ENCODE results near the gene INTS13.

The INTS13 gene

DNA sequence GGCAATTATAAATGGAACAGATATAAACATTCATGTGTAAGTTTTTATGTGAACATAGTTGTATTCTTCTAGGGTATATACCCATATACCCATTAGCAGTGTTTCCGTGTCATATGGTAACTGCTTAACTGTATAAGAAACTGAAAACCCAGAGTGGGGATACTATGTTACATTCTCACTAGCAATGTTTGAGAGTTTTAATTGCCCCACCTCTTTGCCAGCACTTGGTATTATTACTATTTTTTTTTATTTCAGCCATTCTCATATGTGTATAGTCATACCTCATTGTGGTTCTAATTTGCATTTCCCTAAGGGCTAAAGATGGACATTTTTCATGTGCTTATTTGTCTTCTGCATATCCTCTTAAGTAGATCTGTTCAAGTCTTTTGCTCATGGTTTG is 76.1 kb downstream of the INTS13 start:
- H3K4me3 ChIP-seq (ENCODE audit: low read depth, low read length), result no peak overlapping the region
- no peak for DNase-seq (ENCODE audit: low read depth)
- no peak for TF ChIP-seq POLR2A (IDR thresholded peaks at IDR 0.05; ENCODE audit: extremely low read depth, insufficient read length)
- TF ChIP-seq, protein P1, sequence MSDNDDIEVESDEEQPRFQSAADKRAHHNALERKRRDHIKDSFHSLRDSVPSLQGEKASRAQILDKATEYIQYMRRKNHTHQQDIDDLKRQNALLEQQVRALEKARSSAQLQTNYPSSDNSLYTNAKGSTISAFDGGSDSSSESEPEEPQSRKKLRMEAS (IDR thresholded peaks at IDR 0.05; ENCODE audit: low read depth, low read length), result no peak
- TF ChIP-seq, protein P2, sequence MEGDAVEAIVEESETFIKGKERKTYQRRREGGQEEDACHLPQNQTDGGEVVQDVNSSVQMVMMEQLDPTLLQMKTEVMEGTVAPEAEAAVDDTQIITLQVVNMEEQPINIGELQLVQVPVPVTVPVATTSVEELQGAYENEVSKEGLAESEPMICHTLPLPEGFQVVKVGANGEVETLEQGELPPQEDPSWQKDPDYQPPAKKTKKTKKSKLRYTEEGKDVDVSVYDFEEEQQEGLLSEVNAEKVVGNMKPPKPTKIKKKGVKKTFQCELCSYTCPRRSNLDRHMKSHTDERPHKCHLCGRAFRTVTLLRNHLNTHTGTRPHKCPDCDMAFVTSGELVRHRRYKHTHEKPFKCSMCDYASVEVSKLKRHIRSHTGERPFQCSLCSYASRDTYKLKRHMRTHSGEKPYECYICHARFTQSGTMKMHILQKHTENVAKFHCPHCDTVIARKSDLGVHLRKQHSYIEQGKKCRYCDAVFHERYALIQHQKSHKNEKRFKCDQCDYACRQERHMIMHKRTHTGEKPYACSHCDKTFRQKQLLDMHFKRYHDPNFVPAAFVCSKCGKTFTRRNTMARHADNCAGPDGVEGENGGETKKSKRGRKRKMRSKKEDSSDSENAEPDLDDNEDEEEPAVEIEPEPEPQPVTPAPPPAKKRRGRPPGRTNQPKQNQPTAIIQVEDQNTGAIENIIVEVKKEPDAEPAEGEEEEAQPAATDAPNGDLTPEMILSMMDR (IDR thresholded peaks at IDR 0.05; ENCODE audit: low read depth, low read length), result no peak
- no peak for TF ChIP-seq MYC (IDR thresholded peaks at IDR 0.05; ENCODE audit: low read depth, low read length)

DNA sequence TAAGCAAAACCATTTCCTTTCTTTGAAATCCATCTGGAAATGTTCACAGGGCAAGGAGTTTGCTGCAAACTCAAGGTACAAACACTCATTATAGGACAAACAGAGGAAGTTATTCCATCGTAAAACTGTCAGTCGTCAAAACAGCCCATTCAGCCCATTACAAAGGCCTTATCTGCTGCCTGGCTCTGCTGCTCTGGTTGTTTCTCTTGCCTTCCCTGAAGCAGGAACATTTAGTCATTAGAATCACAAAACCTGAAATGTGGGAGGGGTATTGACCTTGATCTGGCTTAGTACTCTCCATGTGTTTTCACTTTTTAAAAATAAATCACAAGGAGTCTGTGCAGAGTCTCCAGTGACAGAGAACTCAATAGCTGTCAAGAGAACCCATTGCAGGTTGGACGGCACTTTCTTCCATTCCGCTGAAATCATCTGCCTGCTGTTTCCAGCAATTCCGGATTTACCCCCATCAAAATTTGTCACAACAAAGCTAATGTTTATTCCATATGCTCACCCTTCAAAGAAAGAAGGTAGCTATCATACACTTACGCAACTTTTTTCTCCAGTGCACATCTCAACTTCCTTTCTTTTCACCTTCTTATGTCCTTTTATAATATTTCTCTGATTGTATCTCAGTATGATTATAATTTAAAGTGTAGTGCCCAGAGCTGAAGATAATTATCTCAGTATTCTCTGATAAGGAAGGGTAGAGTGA is 80.2 kb downstream of the INTS13 start:
- DNase-seq (ENCODE audit: low read depth), result peak; percentile 68
- no peak for TF ChIP-seq POLR2A (IDR thresholded peaks at IDR 0.05; ENCODE audit: extremely low read depth, insufficient read length)
- TF ChIP-seq, protein P2 (IDR thresholded peaks at IDR 0.05; ENCODE audit: low read depth, low read length), result no peak
- TF ChIP-seq, protein P1 (IDR thresholded peaks at IDR 0.05; ENCODE audit: low read depth, low read length), result peak; percentile 61
- no peak for TF ChIP-seq MYC (IDR thresholded peaks at IDR 0.05; ENCODE audit: low read depth, low read length)
- no peak overlapping the region for H3K4me3 ChIP-seq (ENCODE audit: low read depth, low read length)

DNA sequence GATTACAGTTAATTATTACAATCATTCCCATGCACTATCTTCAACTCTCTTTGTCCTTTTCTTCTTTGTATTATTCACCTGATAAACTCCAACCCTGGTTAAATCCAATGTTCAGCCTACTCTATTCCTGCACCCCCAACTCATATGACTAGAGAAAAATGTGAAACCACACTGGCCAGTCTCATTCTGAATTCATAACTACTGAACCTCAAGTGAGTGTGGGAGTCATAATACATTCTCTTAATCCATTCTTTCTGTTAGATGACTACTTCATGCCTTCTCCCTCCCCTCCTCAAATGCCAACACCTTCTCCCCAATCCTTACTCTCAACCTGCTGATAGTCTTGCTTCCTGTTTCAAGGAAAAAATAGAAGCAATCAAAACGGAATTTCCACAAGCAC is 82.4 kb downstream of the INTS13 start:
- TF ChIP-seq MYC (IDR thresholded peaks at IDR 0.05; ENCODE audit: low read depth, low read length), result no peak
- TF ChIP-seq, protein P2 (IDR thresholded peaks at IDR 0.05; ENCODE audit: low read depth, low read length), result no peak
- no peak for TF ChIP-seq POLR2A (IDR thresholded peaks at IDR 0.05; ENCODE audit: extremely low read depth, insufficient read length)
- TF ChIP-seq, protein P1 (IDR thresholded peaks at IDR 0.05; ENCODE audit: low read depth, low read length), result no peak
- H3K4me3 ChIP-seq (ENCODE audit: low read depth, low read length), result no peak overlapping the region
- DNase-seq (ENCODE audit: low read depth), result no peak
